Measurements from ENCODE around the gene SAXO2. TPM values are rescaled to one million over a fixed set of nuclear protein-coding genes. Genes with fewer than 3 reads are reported as not detected.
"Not testable (repeated sequence)": the region's sequence is repeated elsewhere in the genome, so short reads cannot be mapped to it uniquely, and the experiment has no call there.

SAXO2 gene
- total and polyA plus RNA-seq, 2 donors = 0.80 to 6.0 TPM

DNA sequence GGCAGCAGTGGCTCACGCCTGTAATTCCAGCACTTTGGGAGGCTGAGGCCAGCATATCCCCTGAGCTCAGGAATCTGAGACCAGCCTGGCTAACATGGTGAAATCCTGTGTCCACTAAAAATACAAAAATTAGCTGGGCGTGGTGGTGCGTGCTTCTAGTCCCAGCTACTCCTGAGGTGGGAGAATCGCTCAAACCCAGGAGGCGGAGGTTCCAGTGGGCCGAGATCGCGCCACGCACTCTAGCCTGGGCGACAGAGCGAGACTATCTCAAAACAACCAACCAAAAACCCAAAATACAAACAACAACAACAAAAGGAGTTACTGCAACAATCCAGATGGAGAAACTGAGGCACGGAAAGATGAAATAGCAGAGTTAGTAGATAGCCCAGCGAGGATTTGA, 35.4 kb downstream of the SAXO2 start:
- H3K4me1 ChIP-seq (ENCODE audit: control insufficient read depth in 2 of 2, insufficient read depth in 2 of 2, low read length in 2 of 2) = peaks cover 7 to 17% of the 10 kb centered on the region in 2 donors
- peak overlapping the region; percentile 53 to 62 for H3K27ac ChIP-seq (ENCODE audit: low read depth in 1 of 2, low read length in 1 of 2)
- no peaks in the 10 kb centered on the region for H3K36me3 ChIP-seq (ENCODE audit: control insufficient read depth in 2 of 2, insufficient read depth in 2 of 2, low read length in 1 of 2)
- H3K27me3 ChIP-seq (ENCODE audit: control insufficient read depth in 2 of 2, insufficient read depth in 1 of 2, low read length in 1 of 2) = no peaks in the 10 kb centered on the region
- H3K4me3 ChIP-seq (ENCODE audit: low read length in 2 of 2) = peak overlapping the region in 1 of 2 donors; percentile 10
- H3K9me3 ChIP-seq (ENCODE audit: control insufficient read depth in 2 of 2, insufficient read depth in 1 of 2, low read length in 1 of 2) = no peaks in the 10 kb centered on the region
- 97% methylated on average over 13 of the region's 13 CpGs for WGBS
- DNase-seq (ENCODE audit: low read depth in 6 of 9, low spot score in 9 of 9) = no peak

DNA sequence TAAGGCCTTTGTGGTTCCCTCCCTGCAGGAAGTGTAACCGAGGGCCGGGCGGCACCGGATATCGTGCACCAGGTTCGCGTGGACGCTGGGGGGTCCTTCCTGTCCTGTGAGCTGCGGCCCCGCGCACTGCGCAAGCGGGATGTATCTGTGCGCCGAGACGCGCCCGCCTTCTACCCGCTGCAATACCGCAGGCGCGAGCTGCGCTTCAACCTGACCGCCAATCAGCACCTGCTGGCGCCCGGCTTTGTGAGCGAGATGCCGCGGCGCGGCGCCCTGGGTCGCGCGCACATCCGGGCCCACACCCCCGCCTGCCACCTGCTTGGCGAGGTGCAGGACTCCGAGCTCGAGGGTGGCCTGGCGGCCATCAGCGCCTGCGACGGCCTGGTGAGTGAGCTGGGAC, 35.9 kb downstream of the SAXO2 start:
- Histone ChIP-seq H3K4me3 (ENCODE audit: low read length in 2 of 2) (peak overlapping the region; percentile 10 to 11), H3K9me3 (ENCODE audit: control insufficient read depth in 2 of 2, insufficient read depth in 1 of 2, low read length in 1 of 2) (no peaks in the 10 kb centered on the region), H3K27me3 (ENCODE audit: control insufficient read depth in 2 of 2, insufficient read depth in 1 of 2, low read length in 1 of 2) (no peaks in the 10 kb centered on the region), H3K36me3 (ENCODE audit: control insufficient read depth in 2 of 2, insufficient read depth in 2 of 2, low read length in 1 of 2) (no peaks in the 10 kb centered on the region), H3K27ac (ENCODE audit: low read depth in 1 of 2, low read length in 1 of 2) (peak overlapping the region; percentile 53 to 62), H3K4me1 (ENCODE audit: control insufficient read depth in 2 of 2, insufficient read depth in 2 of 2, low read length in 2 of 2) (peaks cover 7 to 17% of the 10 kb centered on the region in 2 donors)
- 16% methylated on average over 44 of the region's 44 CpGs for WGBS
- DNase-seq (ENCODE audit: low read depth in 6 of 9, low spot score in 9 of 9) = peak in 8 of 9 donors; percentile 43 to 84 (median 63)

DNA sequence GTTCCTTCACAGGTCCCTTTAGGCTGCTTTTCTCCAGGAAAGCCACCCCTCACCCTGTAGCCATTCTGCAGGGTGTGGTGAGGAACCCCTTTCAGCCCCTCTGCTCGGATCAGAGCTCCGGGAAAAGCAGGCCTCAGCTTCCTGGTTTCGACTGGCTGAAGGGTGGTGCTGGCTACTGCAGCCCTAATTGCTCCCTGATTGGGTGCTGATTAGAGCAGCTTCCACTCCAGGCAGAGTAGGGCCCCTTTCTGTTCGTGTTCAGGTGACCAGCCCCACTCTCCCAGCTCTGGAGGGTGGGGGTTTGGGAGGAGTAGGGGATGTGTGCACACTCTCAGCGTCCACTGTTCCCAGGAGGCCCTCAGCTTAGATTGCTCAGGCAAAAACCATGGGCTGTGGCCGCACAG, 36.9 kb downstream of the SAXO2 start:
- not testable (repeated sequence) for DNase-seq (ENCODE audit: low read depth in 6 of 9, low spot score in 9 of 9); H3K9me3 ChIP-seq (ENCODE audit: control insufficient read depth in 2 of 2, insufficient read depth in 1 of 2, low read length in 1 of 2); H3K36me3 ChIP-seq (ENCODE audit: control insufficient read depth in 2 of 2, insufficient read depth in 2 of 2, low read length in 1 of 2); H3K4me3 ChIP-seq (ENCODE audit: low read length in 2 of 2); H3K27me3 ChIP-seq (ENCODE audit: control insufficient read depth in 2 of 2, insufficient read depth in 1 of 2, low read length in 1 of 2); H3K27ac ChIP-seq (ENCODE audit: low read depth in 1 of 2, low read length in 1 of 2)
- 93% methylated on average over 3 of the region's 6 CpGs for WGBS
- peaks cover 7 to 20% of the 10 kb centered on the region in 2 donors for H3K4me1 ChIP-seq (ENCODE audit: control insufficient read depth in 2 of 2, insufficient read depth in 2 of 2, low read length in 2 of 2)

DNA sequence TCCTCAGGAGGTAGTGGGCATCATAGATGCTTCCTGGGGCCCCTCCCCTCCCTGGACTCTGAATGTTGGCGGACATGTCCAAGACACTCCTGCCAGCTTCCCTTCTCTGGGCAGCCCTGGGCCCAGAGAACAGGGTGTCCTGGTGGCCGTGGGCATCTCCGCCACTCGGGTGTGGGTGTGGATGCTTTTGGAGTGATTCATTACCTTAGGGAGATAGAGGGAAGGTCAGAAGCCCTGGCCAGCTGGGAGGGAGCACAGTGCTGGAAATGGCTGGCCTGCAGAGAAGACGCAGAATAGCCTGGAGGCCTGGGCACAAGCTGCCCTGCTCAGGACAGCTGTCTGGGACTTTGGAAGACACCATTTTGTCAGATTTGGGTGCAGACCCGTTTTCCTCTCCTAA, 37.7 kb downstream of the SAXO2 start:
- H3K4me1 ChIP-seq (ENCODE audit: control insufficient read depth in 2 of 2, insufficient read depth in 2 of 2, low read length in 2 of 2) = peaks cover 7 to 26% of the 10 kb centered on the region in 2 donors
- not testable (repeated sequence) for H3K27ac ChIP-seq (ENCODE audit: low read depth in 1 of 2, low read length in 1 of 2); H3K4me3 ChIP-seq (ENCODE audit: low read length in 2 of 2); H3K9me3 ChIP-seq (ENCODE audit: control insufficient read depth in 2 of 2, insufficient read depth in 1 of 2, low read length in 1 of 2); DNase-seq (ENCODE audit: low read depth in 6 of 9, low spot score in 9 of 9); H3K27me3 ChIP-seq (ENCODE audit: control insufficient read depth in 2 of 2, insufficient read depth in 1 of 2, low read length in 1 of 2); H3K36me3 ChIP-seq (ENCODE audit: control insufficient read depth in 2 of 2, insufficient read depth in 2 of 2, low read length in 1 of 2)
- 97% methylated on average over 6 of the region's 6 CpGs for WGBS

DNA sequence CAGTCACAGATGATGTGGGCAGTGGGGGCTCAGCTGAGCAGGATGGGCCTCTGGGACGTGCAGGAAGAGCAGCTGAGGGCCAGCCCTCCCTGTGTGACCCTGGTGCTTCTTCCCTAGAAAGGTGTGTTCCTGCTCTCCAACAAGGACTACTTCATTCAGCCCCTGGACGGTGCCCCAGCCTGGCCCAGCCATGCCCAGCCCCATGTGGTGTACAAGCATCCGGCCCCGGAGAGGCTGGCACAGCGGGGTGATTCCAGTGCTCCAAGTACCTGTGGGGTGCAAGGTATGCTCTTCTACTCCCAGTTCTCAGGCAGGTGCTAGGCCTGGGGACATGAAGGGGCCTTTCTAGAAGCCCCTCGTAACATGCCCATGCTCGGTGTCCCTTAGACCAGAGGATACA, 38.3 kb downstream of the SAXO2 start:
- Histone ChIP-seq H3K27ac (ENCODE audit: low read depth in 1 of 2, low read length in 1 of 2) (no peak overlapping the region), H3K36me3 (ENCODE audit: control insufficient read depth in 2 of 2, insufficient read depth in 2 of 2, low read length in 1 of 2) (no peaks in the 10 kb centered on the region), H3K4me3 (ENCODE audit: low read length in 2 of 2) (no peak overlapping the region), H3K27me3 (ENCODE audit: control insufficient read depth in 2 of 2, insufficient read depth in 1 of 2, low read length in 1 of 2) (no peaks in the 10 kb centered on the region), H3K9me3 (ENCODE audit: control insufficient read depth in 2 of 2, insufficient read depth in 1 of 2, low read length in 1 of 2) (no peaks in the 10 kb centered on the region), H3K4me1 (ENCODE audit: control insufficient read depth in 2 of 2, insufficient read depth in 2 of 2, low read length in 2 of 2) (peaks cover 7 to 27% of the 10 kb centered on the region in 2 donors)
- no peak for DNase-seq (ENCODE audit: low read depth in 6 of 9, low spot score in 9 of 9)
- over 99% methylated on average over 7 of the region's 7 CpGs for WGBS

DNA sequence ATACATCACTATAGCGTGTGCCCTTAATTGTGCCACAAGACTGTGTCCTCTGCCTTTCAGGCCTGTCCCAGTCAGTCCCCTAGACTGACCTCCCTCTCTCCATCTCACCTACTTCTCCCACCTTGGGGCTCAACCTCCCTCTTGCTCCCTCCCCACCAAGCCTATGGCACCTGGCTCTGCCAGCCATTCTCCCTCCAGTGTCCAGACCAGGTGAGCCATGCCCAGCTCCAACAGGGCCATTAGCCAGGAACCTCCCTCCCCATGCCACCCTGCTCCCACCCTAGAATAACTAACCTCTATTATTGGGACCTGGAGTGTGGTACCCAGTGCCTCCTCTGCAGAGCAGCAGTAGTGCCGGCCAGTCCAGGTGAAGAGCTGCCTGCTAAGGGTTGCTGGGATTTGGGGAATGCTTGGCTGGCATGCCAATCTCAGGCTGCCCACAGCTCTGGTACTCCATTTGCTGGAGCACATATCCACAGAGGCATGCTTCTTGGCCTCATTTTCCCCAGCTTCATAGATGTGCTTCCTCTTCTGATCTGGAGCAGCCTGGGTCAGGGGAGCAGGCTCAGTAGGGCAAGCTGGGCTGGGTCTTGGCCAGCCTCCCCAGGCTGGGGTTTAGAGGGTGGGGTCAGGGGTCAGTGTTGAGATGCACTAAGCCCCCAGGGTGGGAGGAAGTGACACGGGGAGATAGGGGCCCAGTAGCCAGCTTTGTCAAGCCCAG, 38.8 kb downstream of the SAXO2 start:
- H3K4me1 ChIP-seq (ENCODE audit: control insufficient read depth in 2 of 2, insufficient read depth in 2 of 2, low read length in 2 of 2) = peaks cover 7 to 27% of the 10 kb centered on the region in 2 donors
- H3K36me3 ChIP-seq (ENCODE audit: control insufficient read depth in 2 of 2, insufficient read depth in 2 of 2, low read length in 1 of 2) = no peaks in the 10 kb centered on the region
- 93% methylated on average over 3 of the region's 3 CpGs for WGBS
- no peak overlapping the region for H3K4me3 ChIP-seq (ENCODE audit: low read length in 2 of 2)
- H3K27ac ChIP-seq (ENCODE audit: low read depth in 1 of 2, low read length in 1 of 2) = no peak overlapping the region
- H3K27me3 ChIP-seq (ENCODE audit: control insufficient read depth in 2 of 2, insufficient read depth in 1 of 2, low read length in 1 of 2) = no peaks in the 10 kb centered on the region
- H3K9me3 ChIP-seq (ENCODE audit: control insufficient read depth in 2 of 2, insufficient read depth in 1 of 2, low read length in 1 of 2) = no peaks in the 10 kb centered on the region
- DNase-seq (ENCODE audit: low read depth in 6 of 9, low spot score in 9 of 9) = no peak

DNA sequence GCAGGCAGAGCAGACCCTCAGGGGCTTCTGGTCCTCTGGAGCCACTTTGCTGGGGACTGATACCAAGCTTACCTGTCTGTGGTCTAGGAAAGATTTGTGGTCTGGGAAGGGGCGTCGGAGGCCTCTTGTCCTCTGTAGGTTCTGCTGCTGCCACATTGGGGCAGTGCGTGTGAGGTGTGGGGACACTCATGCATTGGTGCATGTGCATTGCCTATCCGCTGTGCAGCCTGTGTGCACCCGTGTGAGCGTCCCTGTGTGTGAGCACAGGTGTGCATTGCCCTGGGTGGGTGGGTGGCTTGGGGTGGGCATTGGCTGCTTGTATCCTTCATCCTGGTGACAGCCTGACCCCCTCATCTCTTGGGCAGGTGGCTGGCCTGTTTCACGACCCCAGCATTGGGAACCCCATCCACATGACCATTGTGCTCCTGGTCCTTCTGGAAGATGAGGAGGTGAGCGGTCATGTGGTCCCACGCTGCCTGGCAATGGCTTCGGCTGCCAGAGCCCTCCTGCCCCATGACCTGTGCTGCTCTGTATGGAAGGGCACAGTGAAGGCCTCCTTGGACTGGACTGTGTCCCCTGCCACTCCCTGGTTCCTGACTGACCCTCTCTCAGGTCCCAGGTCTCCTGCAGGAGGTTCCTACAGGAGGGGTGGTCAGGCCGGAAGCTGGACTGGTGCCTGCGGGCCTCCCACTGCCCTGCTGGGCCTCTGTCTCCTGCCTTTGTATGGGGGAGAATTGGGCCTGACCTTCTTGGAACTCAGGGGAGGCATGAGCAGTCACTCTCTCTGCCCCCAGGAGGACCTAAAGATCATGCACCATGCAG, 41.5 kb downstream of the SAXO2 start:
- Histone ChIP-seq H3K9me3 (ENCODE audit: control insufficient read depth in 2 of 2, insufficient read depth in 1 of 2, low read length in 1 of 2) (no peaks in the 10 kb centered on the region), H3K27ac (ENCODE audit: low read depth in 1 of 2, low read length in 1 of 2) (no peak overlapping the region), H3K4me1 (ENCODE audit: control insufficient read depth in 2 of 2, insufficient read depth in 2 of 2, low read length in 2 of 2) (peaks cover 0 to 10% of the 10 kb centered on the region in 2 donors), H3K36me3 (ENCODE audit: control insufficient read depth in 2 of 2, insufficient read depth in 2 of 2, low read length in 1 of 2) (no peaks in the 10 kb centered on the region), H3K4me3 (ENCODE audit: low read length in 2 of 2) (no peak overlapping the region), H3K27me3 (ENCODE audit: control insufficient read depth in 2 of 2, insufficient read depth in 1 of 2, low read length in 1 of 2) (no peaks in the 10 kb centered on the region)
- WGBS = 96% methylated on average over 12 of the region's 12 CpGs
- no peak for DNase-seq (ENCODE audit: low read depth in 6 of 9, low spot score in 9 of 9)

DNA sequence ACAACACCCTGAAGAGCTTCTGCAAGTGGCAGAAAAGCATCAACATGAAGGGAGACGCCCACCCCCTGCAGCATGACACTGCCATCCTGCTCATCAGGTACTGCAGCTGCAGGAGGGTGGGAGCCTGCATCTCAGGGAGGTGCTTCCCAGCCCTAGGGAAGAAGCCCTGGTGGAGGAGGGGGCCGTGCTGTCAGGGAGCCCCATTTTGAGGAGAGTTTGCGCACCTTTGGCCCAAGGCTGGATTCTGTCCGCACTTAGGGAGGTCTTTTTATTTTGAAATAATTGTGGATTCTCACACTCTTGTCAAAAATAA, 42.1 kb downstream of the SAXO2 start:
- H3K4me1 ChIP-seq (ENCODE audit: control insufficient read depth in 2 of 2, insufficient read depth in 2 of 2, low read length in 2 of 2) = peaks cover 0 to 10% of the 10 kb centered on the region in 2 donors

DNA sequence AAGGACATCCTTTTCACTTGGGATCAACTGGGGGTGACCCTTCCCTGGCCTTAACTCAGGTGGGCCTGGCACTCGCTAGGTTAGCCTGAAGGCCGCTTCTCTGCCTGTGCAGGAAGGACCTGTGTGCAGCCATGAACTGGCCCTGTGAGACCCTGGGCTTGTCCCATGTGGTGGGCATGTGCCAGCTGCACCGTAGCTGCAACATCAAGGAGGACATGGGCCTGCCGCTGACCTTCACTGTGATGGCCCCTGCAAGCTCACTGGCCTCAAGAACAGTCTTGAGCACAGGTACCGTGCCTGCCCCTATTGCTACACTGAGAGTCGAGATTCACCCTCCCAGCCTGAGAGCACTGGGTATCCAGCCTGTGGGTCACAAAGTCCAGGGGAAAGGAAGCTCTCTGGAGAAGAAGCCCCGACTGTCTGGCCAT, 43.0 kb downstream of the SAXO2 start:
- Histone ChIP-seq H3K9me3 (ENCODE audit: control insufficient read depth in 2 of 2, insufficient read depth in 1 of 2, low read length in 1 of 2) (no peaks in the 10 kb centered on the region), H3K4me1 (ENCODE audit: control insufficient read depth in 2 of 2, insufficient read depth in 2 of 2, low read length in 2 of 2) (peaks cover 0 to 10% of the 10 kb centered on the region in 2 donors), H3K27me3 (ENCODE audit: control insufficient read depth in 2 of 2, insufficient read depth in 1 of 2, low read length in 1 of 2) (no peaks in the 10 kb centered on the region), H3K36me3 (ENCODE audit: control insufficient read depth in 2 of 2, insufficient read depth in 2 of 2, low read length in 1 of 2) (no peaks in the 10 kb centered on the region), H3K27ac (ENCODE audit: low read depth in 1 of 2, low read length in 1 of 2) (no peak overlapping the region), H3K4me3 (ENCODE audit: low read length in 2 of 2) (no peak overlapping the region)
- DNase-seq (ENCODE audit: low read depth in 6 of 9, low spot score in 9 of 9) = no peak
- 98% methylated on average over 7 of the region's 7 CpGs for WGBS

More for the DNA sequence above, 42.1 kb downstream of the SAXO2 start:
- H3K36me3 ChIP-seq (ENCODE audit: control insufficient read depth in 2 of 2, insufficient read depth in 2 of 2, low read length in 1 of 2) = no peaks in the 10 kb centered on the region
- WGBS = 93% methylated on average over 4 of the region's 4 CpGs
- no peak overlapping the region for H3K27ac ChIP-seq (ENCODE audit: low read depth in 1 of 2, low read length in 1 of 2)
- H3K9me3 ChIP-seq (ENCODE audit: control insufficient read depth in 2 of 2, insufficient read depth in 1 of 2, low read length in 1 of 2) = no peaks in the 10 kb centered on the region
- peak in 1 of 9 donors; percentile 9 for DNase-seq (ENCODE audit: low read depth in 6 of 9, low spot score in 9 of 9)
- no peaks in the 10 kb centered on the region for H3K27me3 ChIP-seq (ENCODE audit: control insufficient read depth in 2 of 2, insufficient read depth in 1 of 2, low read length in 1 of 2)
- H3K4me3 ChIP-seq (ENCODE audit: low read length in 2 of 2) = no peak overlapping the region
